ENCODE measurements around the gene PANK1. TPM values are rescaled to one million over a fixed set of nuclear protein-coding genes. Genes with fewer than 3 reads are reported as not detected.

PANK1 gene
- total RNA-seq, result 4.4 and 9.1 TPM in 2 replicates

- peak; percentile 9 for DNase-seq (ENCODE audit: extremely low read depth, low read depth, low spot score)
Measured at GRCh38 chr10:89644967-89645741, at the start of gene PANK1. TSS of gene PANK1 (minus strand) at chr10:89645242. CDS start at chr10:89644891, 351 bp downstream.

- no peak for DNase-seq (ENCODE audit: extremely low read depth, low read depth, low spot score)
Measured at GRCh38 chr10:89693176-89693575, 48.1 kb upstream of the PANK1 start.

GRCh38 chr10:89692416-89692815 is 47.4 kb upstream of the PANK1 start:
- no peak for DNase-seq (ENCODE audit: extremely low read depth, low read depth, low spot score)

DNA sequence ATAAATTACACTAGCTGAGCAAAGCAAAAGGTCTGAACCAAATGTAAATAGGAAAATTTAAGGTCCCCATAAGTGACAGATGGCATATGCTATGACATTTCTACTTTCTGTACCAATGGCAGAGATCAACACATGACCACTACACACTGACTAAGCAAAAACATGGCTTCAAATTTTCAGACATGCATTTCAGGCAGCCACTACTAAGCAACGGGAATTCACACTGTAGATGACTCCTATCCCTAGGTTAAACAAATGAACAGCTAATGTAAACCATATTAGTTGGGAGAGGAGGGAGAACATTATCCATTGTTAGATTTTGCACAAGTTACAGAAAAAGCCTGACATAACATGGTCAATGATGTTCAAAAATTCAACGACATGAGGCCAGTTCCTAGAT is 45.0 kb upstream of the PANK1 start:
- DNase-seq (ENCODE audit: extremely low read depth, low read depth, low spot score), result no peak

GRCh38 chr10:89685936-89686335 is 40.9 kb upstream of the PANK1 start:
- no peak for DNase-seq (ENCODE audit: extremely low read depth, low read depth, low spot score)

DNA sequence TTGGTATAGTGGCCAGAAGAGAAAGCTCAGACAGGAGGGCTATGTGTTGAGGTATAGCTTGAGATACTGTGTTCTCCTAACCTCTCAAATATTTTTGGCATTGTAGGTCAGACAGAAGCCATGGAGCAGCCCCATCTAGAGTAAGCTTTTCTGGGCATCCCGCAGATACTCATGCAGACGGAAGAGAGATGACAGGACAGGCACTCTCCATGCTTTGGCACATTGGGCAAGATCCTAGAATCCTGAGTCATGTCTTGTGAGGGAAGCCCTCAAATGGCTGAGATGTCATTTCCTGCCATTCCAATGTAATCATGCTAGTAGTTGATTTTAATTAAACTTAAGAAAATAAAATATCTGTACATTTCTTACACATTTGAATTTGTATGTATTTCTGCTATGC is 39.6 kb upstream of the PANK1 start:
- no peak for DNase-seq (ENCODE audit: extremely low read depth, low read depth, low spot score)

GRCh38 chr10:89683883-89684282 is 38.8 kb upstream of the PANK1 start:
- DNase-seq (ENCODE audit: extremely low read depth, low read depth, low spot score), result no peak

DNA sequence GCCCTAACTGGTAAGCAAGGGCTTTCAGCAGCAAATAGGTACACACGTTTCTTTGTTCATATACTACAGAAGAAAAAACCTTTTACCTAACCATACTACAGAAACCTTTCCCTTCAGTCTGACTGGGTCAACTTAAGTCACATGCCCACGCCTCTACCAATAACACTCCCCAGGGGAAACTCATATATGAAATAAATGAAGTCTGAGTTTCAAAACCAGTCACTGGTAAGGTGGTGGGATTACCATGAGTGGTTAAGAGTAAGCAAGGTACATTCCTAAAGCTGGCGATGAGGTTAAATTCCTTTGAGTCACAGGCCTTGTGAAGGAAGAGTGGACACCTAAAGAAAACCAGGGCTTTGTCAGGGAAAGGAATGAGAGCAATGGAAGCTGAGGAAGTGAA is 34.9 kb upstream of the PANK1 start:
- DNase-seq (ENCODE audit: extremely low read depth, low read depth, low spot score), result no peak

- DNase-seq (ENCODE audit: extremely low read depth, low read depth, low spot score), result no peak
Measured at GRCh38 chr10:89677341-89677740, 32.3 kb upstream of the PANK1 start.

DNA sequence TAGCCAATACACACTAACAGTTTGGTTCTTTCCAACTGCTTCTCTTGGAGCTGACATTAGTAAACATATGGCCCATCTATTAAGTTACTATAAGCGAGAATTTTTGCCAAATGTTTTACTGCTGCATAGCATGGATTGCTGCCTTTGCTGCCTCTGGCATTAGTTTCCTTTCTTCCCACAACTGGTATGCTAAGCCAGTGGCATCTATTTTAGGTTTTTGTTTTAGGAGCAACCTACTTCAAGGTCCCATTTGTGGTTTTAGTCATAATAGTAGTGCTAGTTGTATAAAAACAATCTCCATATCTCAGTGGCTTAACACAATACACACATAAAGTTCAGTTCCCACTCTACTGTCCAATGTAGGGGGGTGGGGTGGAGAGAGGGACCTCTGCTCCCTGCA is 25.9 kb upstream of the PANK1 start:
- no peak for DNase-seq (ENCODE audit: extremely low read depth, low read depth, low spot score)

- DNase-seq (ENCODE audit: extremely low read depth, low read depth, low spot score), result no peak
Measured at GRCh38 chr10:89669985-89670384, 24.9 kb upstream of the PANK1 start.

GRCh38 chr10:89668386-89669071 is 23.5 kb upstream of the PANK1 start:
- DNase-seq (ENCODE audit: extremely low read depth, low read depth, low spot score), result no peak

GRCh38 chr10:89666138-89666537 is 21.1 kb upstream of the PANK1 start:
- DNase-seq (ENCODE audit: extremely low read depth, low read depth, low spot score), result no peak

- DNase-seq (ENCODE audit: extremely low read depth, low read depth, low spot score), result no peak
Measured at GRCh38 chr10:89665302-89665701, 20.3 kb upstream of the PANK1 start.

- no peak for DNase-seq (ENCODE audit: extremely low read depth, low read depth, low spot score)
Measured at GRCh38 chr10:89664203-89664602, 19.2 kb upstream of the PANK1 start.

GRCh38 chr10:89663144-89663543 is 18.1 kb upstream of the PANK1 start:
- no peak for DNase-seq (ENCODE audit: extremely low read depth, low read depth, low spot score)

DNA sequence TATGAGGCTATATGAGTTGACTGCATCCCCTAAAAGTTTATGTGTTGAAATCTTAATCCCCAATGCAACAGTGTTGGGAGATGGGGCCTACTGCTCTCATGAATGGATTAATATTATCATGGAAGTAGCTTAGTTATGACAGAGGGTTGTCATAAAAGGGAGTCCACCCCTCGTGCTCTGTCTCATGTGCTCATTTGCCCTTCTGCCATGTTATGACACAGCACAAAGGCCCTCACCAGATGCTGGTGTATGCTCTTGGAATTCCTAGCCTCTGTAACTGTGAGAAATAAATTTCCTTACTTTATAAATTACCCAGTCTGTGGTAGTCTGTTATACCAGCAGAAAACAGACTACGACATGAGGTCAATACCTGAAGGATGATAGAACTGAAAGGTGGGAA is 17.6 kb upstream of the PANK1 start:
- DNase-seq (ENCODE audit: extremely low read depth, low read depth, low spot score), result no peak

- no peak for DNase-seq (ENCODE audit: extremely low read depth, low read depth, low spot score)
Measured at GRCh38 chr10:89659143-89660131, 14.4 kb upstream of the PANK1 start.

DNA sequence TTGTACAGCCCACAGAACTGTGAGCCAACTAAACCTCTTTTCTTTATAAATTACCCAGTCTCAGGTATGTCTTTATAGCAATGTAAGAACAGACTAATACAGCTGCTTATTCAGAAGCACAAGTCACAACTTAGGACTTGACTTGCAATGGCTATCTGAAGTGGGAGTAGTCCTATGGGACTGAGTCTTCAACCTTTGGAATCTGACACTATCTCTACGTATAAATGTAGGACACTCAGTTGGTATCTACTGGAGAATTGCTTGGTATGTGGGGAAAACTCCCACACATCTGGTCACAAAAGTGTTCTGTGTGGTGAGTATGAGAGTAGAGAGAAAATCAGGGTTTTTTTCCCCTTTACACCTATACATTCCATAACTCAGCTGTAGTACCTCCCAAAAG is 12.3 kb upstream of the PANK1 start:
- no peak for DNase-seq (ENCODE audit: extremely low read depth, low read depth, low spot score)

- no peak for DNase-seq (ENCODE audit: extremely low read depth, low read depth, low spot score)
Measured at GRCh38 chr10:89655722-89656121, 10.7 kb upstream of the PANK1 start.

GRCh38 chr10:89653410-89653869 is 8.4 kb upstream of the PANK1 start:
- DNase-seq (ENCODE audit: extremely low read depth, low read depth, low spot score), result no peak
